OCI-LY7 (cell line): ENCODE data around the gene MAP2K1.

Experiments
- EZH2phosphoT487 ChIP-seq: fragments of 200-600 bp; sonication (generic); IDR thresholded peaks from 2 replicates; pipeline ENCODE4 v1.6.1; 2018; ENCODE audit warnings: low read depth, borderline replicate concordance, mild to moderate bottlenecking, mixed run types, antibody characterized with exemption, low read length, moderate library complexity, mixed read lengths
- TF ChIP-seq, protein P1 (sequence below): fragments of 200-600 bp; sonication (generic); conservative IDR thresholded peaks from 2 replicates; pipeline ENCODE4 v1.5.1; 2014; ENCODE audit warnings: mild to moderate bottlenecking, antibody characterized with exemption, low read length, moderate library complexity, mixed read lengths

DNA sequence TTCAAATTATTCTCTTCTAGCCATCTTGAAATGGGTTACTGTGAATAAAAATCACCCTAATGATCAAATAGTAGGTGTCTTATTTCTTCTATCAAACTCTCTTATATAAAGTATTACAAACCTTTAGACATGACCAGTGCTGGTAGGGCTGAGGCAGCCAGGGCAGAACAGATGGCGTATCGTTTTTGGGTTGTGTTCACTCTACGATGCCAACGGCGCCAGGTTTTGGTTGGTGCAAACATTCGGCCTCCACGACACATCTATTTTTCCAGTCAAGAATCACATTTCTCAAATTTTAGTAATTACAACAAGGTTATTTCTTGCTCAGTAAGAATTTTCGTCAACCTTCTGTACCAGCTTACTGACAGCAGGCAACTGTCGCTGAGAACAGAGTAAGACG lies 115.8 kb downstream of the MAP2K1 start:
- TF ChIP-seq EZH2phosphoT487, result no peak
- TF ChIP-seq, protein P1, sequence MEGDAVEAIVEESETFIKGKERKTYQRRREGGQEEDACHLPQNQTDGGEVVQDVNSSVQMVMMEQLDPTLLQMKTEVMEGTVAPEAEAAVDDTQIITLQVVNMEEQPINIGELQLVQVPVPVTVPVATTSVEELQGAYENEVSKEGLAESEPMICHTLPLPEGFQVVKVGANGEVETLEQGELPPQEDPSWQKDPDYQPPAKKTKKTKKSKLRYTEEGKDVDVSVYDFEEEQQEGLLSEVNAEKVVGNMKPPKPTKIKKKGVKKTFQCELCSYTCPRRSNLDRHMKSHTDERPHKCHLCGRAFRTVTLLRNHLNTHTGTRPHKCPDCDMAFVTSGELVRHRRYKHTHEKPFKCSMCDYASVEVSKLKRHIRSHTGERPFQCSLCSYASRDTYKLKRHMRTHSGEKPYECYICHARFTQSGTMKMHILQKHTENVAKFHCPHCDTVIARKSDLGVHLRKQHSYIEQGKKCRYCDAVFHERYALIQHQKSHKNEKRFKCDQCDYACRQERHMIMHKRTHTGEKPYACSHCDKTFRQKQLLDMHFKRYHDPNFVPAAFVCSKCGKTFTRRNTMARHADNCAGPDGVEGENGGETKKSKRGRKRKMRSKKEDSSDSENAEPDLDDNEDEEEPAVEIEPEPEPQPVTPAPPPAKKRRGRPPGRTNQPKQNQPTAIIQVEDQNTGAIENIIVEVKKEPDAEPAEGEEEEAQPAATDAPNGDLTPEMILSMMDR, result no peak
